ENCODE measurements around the gene COQ7. TPM values are rescaled to one million over a fixed set of nuclear protein-coding genes. Genes with fewer than 3 reads are reported as not detected.

The COQ7 gene
- polyA plus RNA-seq, 3 donors, result 33.7 to 39.2 (median 34.2) TPM

DNA sequence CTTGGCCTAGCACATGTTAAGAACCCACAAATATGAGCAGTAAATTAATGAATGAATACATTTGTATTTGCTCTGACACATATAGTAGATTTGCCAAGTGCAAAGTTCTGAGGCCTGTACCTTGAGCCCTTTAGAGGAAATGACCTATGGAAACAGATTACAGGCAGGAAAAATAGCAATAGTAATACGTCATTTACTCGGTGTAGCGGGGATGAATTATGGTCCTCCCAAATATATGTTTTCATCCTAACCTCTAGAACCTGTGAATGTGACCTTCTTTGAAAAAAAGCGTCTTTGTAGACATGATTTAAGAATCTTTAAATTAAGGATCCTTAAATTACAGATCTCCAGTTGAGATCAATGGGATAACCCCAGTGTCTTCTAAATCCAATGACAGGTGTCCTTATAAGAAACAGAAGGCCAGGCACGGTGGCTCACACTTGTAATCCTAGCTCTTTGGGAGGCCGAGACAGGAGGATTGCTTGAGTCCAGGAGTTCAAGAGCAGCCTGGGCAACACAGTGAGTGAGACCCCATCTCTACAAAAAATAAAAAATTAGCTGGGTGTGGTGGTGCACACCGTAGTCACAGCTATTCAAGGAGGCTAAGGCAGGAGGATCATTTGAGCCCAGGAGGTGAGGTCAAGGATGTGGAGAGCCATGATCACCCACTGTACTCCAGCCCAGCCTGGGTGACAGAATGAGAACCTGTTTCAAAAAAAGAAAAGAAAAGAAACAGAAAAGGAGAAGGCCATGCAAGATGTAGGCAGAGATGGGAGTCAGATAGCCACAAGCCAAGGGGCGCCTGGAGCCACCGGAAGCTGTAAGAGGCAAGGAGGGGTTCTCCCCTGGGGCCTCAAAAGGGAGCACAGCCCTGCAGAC is 41.2 kb downstream of the COQ7 start:
- DNase-seq, result no peak

DNA sequence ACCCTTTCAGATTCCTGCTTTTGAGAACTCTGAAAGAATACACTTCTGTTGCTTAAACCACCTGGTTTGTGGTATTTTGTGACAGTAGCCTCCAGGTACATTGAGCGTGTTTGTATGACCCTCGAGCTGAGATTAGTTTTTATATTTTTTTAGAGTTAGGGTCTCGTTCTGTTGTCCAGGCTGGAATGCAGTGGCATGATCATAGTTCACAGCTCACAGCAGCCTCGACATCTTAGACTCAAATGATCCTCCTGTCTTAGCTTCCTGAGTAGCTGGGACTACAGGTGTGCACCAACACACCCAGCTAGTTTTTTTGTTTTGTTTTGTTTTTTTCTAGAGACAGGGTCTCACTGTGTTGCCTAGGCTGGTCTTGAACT is 41.9 kb downstream of the COQ7 start:
- DNase-seq, result no peak

DNA sequence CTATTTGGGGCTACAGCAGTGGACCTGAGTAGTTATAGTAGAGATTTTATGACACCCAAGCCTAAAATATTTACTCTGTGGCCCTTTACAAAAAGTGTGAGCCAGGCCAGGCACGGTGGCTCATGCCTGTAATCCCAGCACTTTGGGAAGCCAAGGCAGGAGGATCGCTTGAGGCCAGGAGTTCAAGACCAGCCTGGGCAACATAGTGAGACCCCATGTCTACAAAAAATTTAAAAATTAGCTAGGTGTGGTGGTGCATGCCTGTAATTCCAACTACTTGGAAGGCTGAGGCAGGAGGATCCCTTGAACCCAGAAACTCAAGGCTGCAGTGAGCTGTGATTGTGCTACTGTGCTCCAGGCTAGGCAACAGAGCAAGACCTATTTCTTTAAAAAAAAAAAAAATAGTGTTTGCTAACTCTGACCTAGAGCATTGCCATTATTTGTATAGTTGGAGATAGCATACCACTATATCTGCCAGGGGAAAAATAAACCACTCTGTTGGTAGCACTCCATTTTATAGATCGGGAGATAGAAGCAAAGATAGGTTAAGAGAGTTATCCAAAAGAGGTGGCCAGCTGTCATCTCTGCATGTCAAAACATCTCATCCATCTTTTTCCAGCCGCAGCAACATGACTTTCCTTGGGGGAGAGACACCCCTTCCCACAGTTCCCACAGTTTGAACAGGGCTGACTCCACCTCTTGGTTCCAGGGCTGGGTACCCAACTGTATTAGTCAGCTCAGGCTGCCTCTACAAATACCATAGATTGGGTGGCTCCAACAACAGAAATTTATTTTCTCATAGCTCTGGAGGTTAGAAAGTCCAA is 43.3 kb downstream of the COQ7 start:
- no peak for DNase-seq

DNA sequence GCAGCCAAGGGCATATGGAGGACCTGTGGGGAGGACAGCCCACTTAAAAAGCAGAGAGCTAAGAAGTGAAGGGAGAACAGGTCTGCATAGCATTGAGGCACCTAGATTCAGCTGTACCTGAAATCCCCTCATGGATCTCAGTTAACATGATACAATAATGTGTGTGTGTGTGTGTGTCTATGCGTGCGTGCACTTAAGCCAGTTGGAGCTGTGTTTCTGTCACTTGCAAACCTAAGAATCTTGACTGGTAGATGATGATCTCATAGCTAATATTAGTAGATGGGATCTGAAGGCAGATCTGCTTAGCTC is 44.6 kb downstream of the COQ7 start:
- DNase-seq, result no peak

DNA sequence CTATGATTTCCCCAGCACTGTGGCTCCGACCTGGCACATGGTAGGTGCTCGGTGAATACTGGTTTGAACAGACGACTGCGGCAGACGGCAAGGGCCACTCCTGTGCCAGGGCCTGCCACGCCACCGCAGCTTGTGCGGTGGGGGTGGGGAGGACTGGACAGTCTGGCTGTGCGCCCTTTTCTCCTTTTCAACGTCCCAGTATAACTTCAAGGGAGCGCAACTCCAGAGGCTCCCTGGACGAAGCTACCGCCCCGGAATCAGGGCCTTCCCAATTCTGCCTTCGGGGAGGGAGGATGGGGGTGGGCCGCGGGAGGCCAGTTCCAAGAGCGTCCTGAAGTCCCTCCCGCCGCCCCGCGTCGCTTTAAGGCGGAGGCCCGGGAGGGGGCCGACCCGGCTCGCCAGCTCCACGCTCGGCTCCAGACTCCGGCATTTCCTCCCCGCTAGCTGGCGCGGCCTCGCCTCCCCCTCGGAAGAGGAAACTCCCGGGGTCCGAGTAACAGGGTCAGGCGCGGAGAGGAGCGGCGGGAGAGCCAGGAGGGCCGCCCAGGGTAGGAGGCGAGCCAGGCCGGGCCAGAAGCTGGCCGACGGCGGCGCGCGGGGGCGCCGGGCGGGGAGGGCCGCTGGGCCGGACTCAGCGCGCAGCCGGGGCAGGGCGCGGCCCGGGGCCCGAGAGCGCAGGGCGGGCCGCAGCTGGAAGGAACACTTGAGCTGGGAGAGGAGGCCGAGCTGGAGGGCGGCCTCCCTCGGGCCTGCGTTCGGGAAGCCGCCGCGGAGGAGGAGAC is 46.4 kb downstream of the COQ7 start, which contains the start of gene ITPRIPL2:
TSS of gene ITPRIPL2 (plus strand) at position 388 of the 782 bp plus-strand sequence. CDS start 498 bp downstream, outside the sequence.
- peak; percentile 86 for DNase-seq

DNA sequence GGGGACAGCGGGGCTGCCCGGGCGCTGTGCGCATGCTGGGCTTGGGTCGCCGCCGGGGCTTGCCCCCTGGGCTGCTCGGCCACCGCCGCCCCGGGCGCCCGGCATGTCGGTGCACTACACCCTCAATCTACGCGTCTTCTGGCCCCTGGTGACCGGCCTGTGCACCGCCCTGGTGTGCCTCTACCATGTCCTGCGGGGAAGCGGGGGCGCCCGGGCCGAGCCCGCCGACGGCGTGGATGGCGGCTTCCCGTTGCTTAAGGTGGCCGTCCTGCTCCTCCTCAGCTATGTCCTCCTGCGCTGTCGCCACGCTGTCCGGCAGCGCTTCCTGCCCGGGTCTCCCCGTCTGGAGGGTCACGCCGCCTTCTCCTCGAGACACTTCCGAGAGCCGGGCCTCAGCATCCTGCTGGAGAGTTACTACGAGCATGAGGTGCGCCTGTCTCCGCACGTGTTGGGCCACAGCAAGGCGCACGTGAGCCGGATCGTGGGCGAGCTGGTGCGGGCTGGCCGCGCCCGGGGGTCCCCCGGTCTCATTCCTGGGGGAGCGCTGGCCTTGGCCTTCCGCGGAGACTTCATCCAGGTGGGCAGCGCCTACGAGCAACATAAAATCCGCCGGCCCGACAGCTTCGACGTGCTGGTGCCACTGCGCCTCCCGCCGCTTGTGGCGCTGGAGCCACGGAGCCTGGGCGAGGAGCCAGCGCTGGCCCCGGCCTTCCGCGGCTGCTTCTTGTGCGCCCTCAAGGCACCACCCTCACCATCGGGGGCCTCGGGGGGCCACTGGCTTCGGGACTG is 47.1 kb downstream of the COQ7 start:
- peak; percentile 50 for DNase-seq

DNA sequence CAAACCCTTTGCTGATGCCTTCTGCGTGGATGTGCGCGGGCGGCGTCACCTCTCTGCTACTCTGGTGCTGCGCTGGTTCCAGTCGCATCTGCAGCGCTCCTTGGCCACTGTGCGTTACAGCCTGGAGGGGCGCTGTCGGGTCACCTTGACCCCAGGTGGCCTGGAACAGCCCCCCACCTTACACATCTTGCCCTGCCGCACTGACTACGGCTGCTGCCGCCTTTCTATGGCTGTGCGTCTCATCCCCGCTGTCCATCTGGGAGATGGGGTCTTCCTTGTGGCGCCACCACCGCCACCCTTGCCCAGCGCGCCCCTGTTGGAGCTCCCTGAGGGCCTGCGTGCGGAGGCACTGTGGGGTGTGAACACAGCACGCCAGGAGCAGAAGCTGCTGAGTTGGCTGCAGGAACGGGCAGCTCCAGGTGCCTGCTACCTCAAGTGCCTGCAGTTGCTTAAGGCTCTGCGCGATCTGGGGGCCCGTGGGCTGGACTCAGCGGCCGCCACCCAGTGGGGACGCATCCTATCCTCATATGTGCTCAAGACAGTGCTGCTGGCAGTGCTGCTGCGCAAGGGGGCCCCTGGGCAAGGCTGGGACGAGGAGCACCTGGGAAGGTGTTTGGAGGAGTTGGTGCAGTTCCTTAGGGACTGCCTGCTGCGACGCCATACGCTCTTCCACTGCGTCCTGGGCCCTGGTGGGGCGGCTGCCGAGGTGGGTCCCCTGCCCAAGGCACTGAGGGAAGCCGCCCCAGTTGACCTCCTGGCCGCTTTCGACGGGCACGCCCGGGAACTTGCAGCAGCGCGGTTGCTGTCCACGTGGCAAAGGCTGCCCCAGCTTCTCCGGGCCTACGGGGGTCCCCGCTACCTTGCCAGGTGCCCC is 48.0 kb downstream of the COQ7 start:
- DNase-seq, result no peak

DNA sequence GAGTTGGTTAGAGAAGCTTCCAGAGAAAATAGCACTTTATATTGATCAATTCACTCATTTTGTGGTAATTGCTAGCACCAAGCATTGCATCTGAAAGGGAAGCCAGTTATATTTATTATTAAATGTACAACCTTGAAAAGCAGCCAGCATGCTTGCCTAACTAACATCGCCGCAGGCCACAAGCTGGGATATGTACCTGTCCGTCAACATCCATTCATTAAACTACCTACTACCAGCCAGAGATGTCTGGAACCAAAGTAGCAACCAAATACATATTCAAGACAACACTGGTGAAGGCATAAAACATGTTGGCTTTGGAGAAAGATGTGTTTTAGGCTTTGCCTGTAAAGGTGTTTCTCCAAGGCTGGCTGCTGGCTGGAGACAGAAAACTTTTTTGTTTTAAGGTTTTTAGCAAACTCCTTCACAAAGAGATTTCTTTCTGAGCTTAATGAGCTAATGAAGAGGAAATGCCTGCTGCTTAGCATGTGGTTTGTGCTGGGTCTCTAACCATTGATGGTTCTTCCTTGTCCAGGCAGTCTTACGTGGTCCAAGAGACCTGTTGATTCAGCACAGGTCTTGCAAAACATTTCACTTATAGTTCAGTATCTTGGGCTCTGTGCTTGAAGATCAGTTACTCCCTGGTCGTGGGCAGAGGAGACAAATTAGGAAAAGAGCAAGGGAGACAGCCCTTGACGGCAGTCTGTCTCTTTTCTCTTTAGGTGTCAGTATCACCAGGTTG is 49.5 kb downstream of the COQ7 start:
- DNase-seq, result no peak

DNA sequence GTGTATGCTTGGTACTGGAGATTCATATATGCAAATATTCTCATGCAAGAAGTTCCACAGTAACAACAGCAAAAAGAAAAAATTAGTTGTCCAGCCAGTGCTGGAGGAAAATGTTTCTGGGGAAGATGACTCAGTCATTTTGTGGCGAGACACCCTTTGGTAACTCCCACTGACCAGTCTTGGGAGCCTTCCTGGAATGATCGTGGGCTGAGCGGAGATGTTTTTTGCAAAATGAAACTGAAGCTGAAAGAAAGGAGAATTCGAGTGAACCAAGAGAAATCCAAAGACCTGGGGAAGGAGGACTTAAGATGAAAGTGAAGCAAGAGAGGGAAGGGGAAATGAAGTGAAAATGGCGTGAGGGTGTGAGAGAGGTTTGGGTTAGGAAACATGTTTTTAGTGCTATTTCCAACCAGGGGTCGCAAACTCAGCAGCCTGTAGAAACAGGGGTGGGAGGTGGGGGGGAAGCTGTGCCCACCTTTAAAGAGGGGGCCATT is 51.6 kb downstream of the COQ7 start:
- no peak for DNase-seq

DNA sequence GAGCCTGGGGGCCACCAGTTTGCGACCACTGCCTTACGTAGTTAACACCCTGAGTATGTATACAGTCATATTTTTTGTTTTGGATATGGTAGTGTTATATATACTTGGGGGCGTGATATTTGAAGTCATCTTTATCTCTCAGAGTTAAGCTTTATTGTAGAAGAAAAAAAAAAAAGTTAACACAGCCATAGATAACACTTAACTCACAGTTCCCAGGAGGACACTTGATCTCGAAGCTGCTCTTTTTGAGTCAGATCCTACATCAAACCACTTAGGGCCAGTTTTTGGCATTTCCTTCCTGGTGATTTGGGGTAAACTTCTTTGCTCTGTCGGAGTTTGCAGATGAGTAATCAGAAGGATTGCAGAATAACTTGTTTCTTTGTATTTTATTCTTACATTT is 52.1 kb downstream of the COQ7 start:
- no peak for DNase-seq

DNA sequence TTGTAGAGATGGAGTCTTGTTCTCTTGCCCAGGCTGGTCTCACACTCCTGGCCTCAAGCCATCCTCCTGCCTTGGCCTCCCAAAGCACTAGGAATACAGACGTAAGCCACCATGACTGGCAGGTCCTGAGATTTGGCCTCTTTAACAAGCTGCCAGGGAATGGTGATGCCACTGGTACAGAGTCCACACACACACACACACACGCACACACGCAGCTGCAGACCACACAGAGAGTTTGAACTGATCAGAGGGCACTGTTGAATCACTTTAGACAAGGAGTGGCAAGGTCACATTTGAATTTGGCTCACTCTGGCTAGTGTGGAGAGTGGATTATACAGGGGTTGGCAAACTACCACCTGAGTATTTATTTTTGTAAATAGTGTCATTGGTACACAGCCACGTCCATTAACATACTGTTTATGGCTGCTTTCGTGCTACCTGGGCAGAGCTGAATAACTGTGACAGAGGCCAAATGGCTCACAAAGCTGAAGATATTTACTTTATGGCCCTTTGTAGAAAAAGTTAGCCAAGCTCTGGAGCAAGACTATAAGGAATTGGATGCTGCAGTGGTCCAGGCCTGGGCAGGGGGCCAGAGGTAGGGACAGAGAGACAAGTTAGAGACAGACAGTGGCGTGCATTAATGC is 56.2 kb downstream of the COQ7 start:
- no peak for DNase-seq

DNA sequence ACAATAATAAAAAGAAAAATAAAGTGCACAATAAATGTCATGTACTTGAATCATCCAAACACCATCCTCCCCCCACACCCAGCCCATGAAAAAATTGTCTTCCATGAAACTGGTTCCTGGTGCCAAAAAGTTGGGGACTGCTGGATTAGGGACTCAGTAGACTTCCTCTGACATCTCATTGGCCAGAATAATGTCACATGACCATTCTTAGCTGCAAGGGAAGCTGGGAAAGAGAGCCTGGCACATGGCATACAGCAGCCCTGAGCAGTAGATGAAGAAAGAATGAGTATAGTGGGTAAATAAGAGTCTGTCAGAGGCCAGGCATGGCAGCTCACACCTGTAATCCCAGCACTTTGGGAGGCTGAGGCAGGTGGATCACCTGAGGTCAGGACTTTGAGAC is 58.9 kb downstream of the COQ7 start:
- no peak for DNase-seq

DNA sequence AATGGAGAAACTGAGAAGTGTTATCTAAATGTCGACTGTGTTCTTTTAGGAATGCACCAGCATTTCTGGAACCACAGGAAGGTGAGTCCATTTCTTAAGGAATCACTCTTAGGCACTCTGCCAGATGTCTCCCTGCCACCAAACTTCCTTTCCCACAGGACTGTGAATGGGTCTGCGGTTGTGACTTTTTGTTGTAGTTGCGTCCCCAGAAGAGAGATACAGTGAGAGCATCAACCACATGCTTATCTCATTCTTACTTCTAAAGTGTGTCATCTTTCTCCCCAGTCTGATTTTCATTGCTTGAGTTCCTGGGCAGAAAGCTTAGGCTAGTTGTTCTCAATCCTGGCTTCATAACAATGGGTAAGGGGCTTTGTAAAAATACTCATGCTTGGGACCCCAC is 59.8 kb downstream of the COQ7 start:
- no peak for DNase-seq

DNA sequence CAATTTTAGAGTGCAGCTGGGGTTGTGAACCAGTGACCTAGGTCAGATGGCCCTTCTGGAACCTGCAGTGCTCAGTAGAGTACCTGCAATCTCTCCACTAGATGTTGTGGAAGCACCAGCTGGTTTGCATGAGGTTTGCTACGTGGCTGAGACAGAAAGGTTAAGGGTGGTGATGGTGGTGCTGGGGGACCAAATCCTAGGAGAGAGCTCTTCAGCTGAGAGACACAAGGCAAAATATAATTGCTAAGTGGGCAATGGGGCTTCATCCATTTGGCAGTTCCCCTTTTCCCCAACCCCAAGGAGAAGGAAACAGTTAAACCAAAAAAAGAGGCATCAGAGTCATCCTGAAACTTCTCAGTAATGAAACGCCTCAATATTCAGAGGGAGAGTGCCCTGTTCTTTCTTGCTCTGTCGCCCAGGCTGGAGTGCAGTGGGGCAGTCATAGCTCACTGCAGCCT is 60.3 kb downstream of the COQ7 start:
- no peak for DNase-seq

DNA sequence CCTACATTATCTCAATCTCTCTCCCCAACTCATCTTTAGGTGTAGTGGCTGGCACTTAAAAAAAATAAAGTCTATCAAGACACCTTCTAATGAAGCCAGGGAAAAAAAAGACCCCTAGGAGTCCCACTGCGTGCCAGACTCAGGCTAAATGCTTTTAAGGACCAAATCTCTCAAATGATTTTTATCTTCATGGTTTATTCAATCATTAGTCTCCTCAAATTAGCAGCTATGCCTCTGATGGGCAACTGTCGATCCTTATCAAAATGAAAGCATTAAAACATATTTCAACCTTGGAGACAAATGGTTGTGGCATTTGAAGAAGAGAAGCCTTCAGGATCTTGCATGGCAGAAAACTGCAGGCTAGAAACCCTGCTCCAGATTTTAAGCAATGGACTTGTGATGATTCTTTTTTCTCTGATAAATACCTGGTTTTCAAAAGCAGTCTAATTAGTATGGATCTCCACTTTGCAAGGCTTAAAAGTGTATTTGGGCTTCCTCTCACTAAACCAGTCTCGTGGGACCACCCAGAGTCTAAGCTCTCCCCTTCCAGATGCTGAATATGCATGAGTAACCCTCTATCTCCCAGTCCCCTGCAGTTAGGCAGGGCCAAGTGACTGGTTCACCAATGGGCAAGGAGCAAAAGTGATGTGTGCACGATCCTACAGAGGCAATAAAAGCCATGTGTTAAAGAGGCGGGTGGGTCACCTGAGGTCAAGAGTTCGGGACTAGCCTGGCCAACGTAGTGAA is 61.2 kb downstream of the COQ7 start:
- DNase-seq, result no peak

Measured in renal pelvis (tissue), 4 donors.